ENCODE measurements around the gene TMEM170A. TPM values are rescaled to one million over a fixed set of nuclear protein-coding genes. Genes with fewer than 3 reads are reported as not detected.

The TMEM170A gene
- total RNA-seq, 1 experiment from 2014 or later = 31.4 TPM

- H3K4me3 ChIP-seq = no peak overlapping the region
- no peak for TF ChIP-seq CTCF (conservative IDR thresholded peaks at IDR 0.05)
- no peak for TF ChIP-seq EZH2 (IDR thresholded peaks at IDR 0.05; ENCODE audit: low read depth)
- H3K27ac ChIP-seq = no peak overlapping the region
- BruUV-seq (replicated peaks) = no TSS peak
- ChIA-PET POLR2A (ENCODE audit: unreplicated experiment) (no interaction called here), CTCF (no interaction called here)
- no peaks in the 10 kb centered on the region for H3K9me2 ChIP-seq (ENCODE audit: insufficient read depth)
- no peaks in the 10 kb centered on the region; the same call in 1 of the 2 replicates for H3F3A ChIP-seq (ENCODE audit: insufficient read depth, low read depth)
- DNase-seq = no peak
- H3K4me2 ChIP-seq = no peak overlapping the region
- peaks cover 4% of the 10 kb centered on the region; the same call in 1 of the 2 replicates for H4K20me1 ChIP-seq (ENCODE audit: insufficient read depth)
- no peaks in the 10 kb centered on the region for H3K27me3 ChIP-seq (ENCODE audit: insufficient read depth, low read depth)
- intact Hi-C loops (cut with micrococcal nuclease; ENCODE audit: unreplicated experiment) = no loop called here
- no peak overlapping the region for H2AFZ ChIP-seq
- H3K9me3 ChIP-seq (ENCODE audit: insufficient read depth, low read depth) = no peaks in the 10 kb centered on the region
- H3K4me1 ChIP-seq (replicated peaks; ENCODE audit: insufficient read depth) = no peaks in the 10 kb centered on the region
- peaks cover 5% of the 10 kb centered on the region; the same call in 1 of the 2 replicates for H3K36me3 ChIP-seq (ENCODE audit: low read depth)
- no peaks in the 10 kb centered on the region for H3K79me2 ChIP-seq (ENCODE audit: low read depth)
Measured at GRCh38 chr16:75445298-75445697, 19.2 kb downstream of the TMEM170A start.

GRCh38 chr16:75443298-75443697 is 21.2 kb downstream of the TMEM170A start:
- Histone ChIP-seq H3K27me3 (ENCODE audit: insufficient read depth, low read depth) (no peaks in the 10 kb centered on the region), H4K20me1 (ENCODE audit: insufficient read depth) (peaks cover 4% of the 10 kb centered on the region; the same call in 1 of the 2 replicates), H2AFZ (no peak overlapping the region), H3K4me3 (no peak overlapping the region), H3F3A (ENCODE audit: insufficient read depth, low read depth) (peaks cover under 1% of the 10 kb centered on the region), H3K36me3 (ENCODE audit: low read depth) (0 out of 2 replicates have a peak, but pooled peaks cover 5% of the 10 kb centered on the region), H3K79me2 (ENCODE audit: low read depth) (no peaks in the 10 kb centered on the region), H3K9me2 (ENCODE audit: insufficient read depth) (no peaks in the 10 kb centered on the region), H3K27ac (no peak overlapping the region), H3K9me3 (ENCODE audit: insufficient read depth, low read depth) (no peaks in the 10 kb centered on the region), H3K4me1 (replicated peaks; ENCODE audit: insufficient read depth) (no peaks in the 10 kb centered on the region), H3K4me2 (no peak overlapping the region)
- intact Hi-C loops (cut with micrococcal nuclease; ENCODE audit: unreplicated experiment) = no loop called here
- TF ChIP-seq CTCF (conservative IDR thresholded peaks at IDR 0.05) (no peak), EZH2 (IDR thresholded peaks at IDR 0.05; ENCODE audit: low read depth) (no peak)
- ChIA-PET CTCF (no interaction called here), POLR2A (ENCODE audit: unreplicated experiment) (no interaction called here)
- no TSS peak for BruUV-seq (replicated peaks)
- no peak for DNase-seq

GRCh38 chr16:75433732-75434413 is 30.6 kb downstream of the TMEM170A start:
- Histone ChIP-seq H3K79me2 (ENCODE audit: low read depth) (peaks cover 39% of the 10 kb centered on the region), H3K9me2 (ENCODE audit: insufficient read depth) (no peaks in the 10 kb centered on the region), H3K36me3 (ENCODE audit: low read depth) (no peaks in the 10 kb centered on the region), H2AFZ (peak overlapping the region; percentile 78), H3K27ac (peak overlapping the region; percentile 80), H3K9me3 (ENCODE audit: insufficient read depth, low read depth) (no peaks in the 10 kb centered on the region), H3F3A (ENCODE audit: insufficient read depth, low read depth) (peaks cover 21% of the 10 kb centered on the region; the same call in 1 of the 2 replicates), H3K4me1 (replicated peaks; ENCODE audit: insufficient read depth) (peaks cover 13% of the 10 kb centered on the region; the same call in 1 of the 2 replicates), H4K20me1 (ENCODE audit: insufficient read depth) (0 out of 2 replicates have a peak, but pooled peaks cover under 1% of the 10 kb centered on the region), H3K27me3 (ENCODE audit: insufficient read depth, low read depth) (no peaks in the 10 kb centered on the region), H3K4me3 (peak overlapping the region; percentile 92), H3K4me2 (peak overlapping the region; percentile 98)
- peak; percentile 69 to 91 for DNase-seq
- POLR2A ChIA-PET (ENCODE audit: unreplicated experiment) = interaction anchor here (0.6 to 1.2 kb wide), 9 partner anchors 10 to 734 kb away, joined by 3 to 11 read pairs (median 5); partner anchors contain the start of genes MLKL and TMEM231
- CTCF ChIA-PET = interaction anchor here (0.8 kb wide), 1 partner anchor 83 kb away, joined by 3 read pairs; no protein-coding TSS in a partner anchor
- intact Hi-C loops (cut with micrococcal nuclease; ENCODE audit: unreplicated experiment) = loop anchor here (2.0 kb wide), 1 partner anchor 31 kb away; the partner anchor contains the start of gene TMEM170A
- no peak for TF ChIP-seq EZH2 (IDR thresholded peaks at IDR 0.05; ENCODE audit: low read depth)
- TF ChIP-seq CTCF (conservative IDR thresholded peaks at IDR 0.05) = no peak
- BruUV-seq (replicated peaks) = TSS peak; percentile 95
